Testis (tissue), 3 donors: ENCODE data around the gene C2orf42. TPM values are rescaled to one million over a fixed set of nuclear protein-coding genes. Genes with fewer than 3 reads are reported as not detected.

Experiments
- DNase-seq: peaks from one replicate; pipeline ENCODE4 v3.0.0-alpha.2; 2019
- H3K27ac ChIP-seq, 2 donors: fragments of 200-600 bp; sonication (generic); one replicate each; pipeline ENCODE4 v1.5.1; 2019
- H3K27me3 ChIP-seq: fragments of 200-600 bp; sonication (generic); one replicate; pipeline ENCODE4 v1.5.1; 2019
- H3K36me3 ChIP-seq: fragments of 200-600 bp; sonication (generic); one replicate; pipeline ENCODE4 v1.5.1; 2017; ENCODE audit warnings: low read depth; ENCODE audit errors: missing control alignments
- H3K4me1 ChIP-seq: fragments of 200-600 bp; sonication (generic); one replicate; pipeline ENCODE4 v1.5.1; 2019
- H3K4me3 ChIP-seq, 2 donors: fragments of 200-600 bp; sonication (generic); one replicate each; pipeline ENCODE4 v1.5.1; 2017 to 2019
- H3K9me3 ChIP-seq: fragments of 200-600 bp; sonication (generic); one replicate; pipeline ENCODE4 v1.5.1; 2017
- POLR2A ChIP-seq: fragments of 450-650 bp; IDR thresholded peaks from one replicate; pipeline ENCODE4 v1.6.1; 2017; ENCODE audit warnings: antibody characterized with exemption, mild to moderate bottlenecking, moderate library complexity
- WGBS, 2 donors: methylation state at CpG; one replicate each; pipeline ENCODE4 v1.1.5; 2018; 5-methylcytosine and 5-hydroxymethylcytosine counted together
- intact Hi-C: fragments of 100-400 bp; cut with DNase I; formaldehyde crosslinking; loops from one replicate; pipeline ENCODE4 v1.15.1; 2023; ENCODE audit warnings: low total_unique reads
- polyA plus RNA-seq: library from polyadenylated mRNA; stranded (reverse); fragments of 350-450 nt; fragmentation: Illumina TruSeq; extraction: RNeasy Lipid Tissue Mini Kit (QIAGEN cat#74804); gene quantifications from one replicate; pipeline ENCODE4 v1.2.3, GENCODE V29; 2014; ENCODE audit warnings: low read depth, low replicate concordance; ENCODE audit not compliant: insufficient read depth
- total RNA-seq, 2 donors: library from RNA; depleted of rRNA; stranded (reverse); fragments of >200 nt; gene quantifications; one replicate each; pipeline ENCODE4 v1.2.3, GENCODE V29; 2016
- TF ChIP-seq, protein P1 (sequence below), 3 experiments: fragments of 450-650 bp in 2 of 3; fragments of 200-600 bp in 1 of 3; sonication (generic) in 1 of 3; IDR thresholded peaks; one replicate each; pipeline ENCODE4 v1.5.1; 2016 to 2019; ENCODE audit warnings: antibody characterized with exemption in 3 of 3, mild to moderate bottlenecking in 2 of 3, moderate library complexity in 1 of 3

C2orf42 gene
- total and polyA plus RNA-seq, 3 donors from 2014 or later = 61.6 to 175 (median 94.4) TPM

DNA sequence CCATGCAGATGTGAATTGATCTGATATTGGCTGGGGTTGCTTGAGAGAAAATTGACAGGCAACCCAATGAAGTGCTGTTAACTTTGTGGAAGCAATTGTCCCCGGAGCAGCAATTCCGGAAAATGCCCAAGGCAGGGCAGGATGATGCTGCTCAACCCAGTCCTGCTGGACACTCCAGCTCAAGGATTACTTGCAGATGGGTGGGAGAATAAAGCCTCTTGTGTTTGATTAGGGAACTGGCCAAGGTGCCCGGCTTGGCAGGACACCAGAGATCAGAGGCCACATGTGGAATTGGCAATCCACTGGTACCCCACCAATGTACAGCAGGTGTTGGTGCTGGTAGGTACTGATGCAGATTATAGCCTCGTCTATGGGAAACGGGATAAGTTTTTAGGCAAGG lies 12.3 kb upstream of the C2orf42 start:
- intact Hi-C loops = no loop called here
- H3K4me1 ChIP-seq = no peaks in the 10 kb centered on the region
- TF ChIP-seq, protein P1, sequence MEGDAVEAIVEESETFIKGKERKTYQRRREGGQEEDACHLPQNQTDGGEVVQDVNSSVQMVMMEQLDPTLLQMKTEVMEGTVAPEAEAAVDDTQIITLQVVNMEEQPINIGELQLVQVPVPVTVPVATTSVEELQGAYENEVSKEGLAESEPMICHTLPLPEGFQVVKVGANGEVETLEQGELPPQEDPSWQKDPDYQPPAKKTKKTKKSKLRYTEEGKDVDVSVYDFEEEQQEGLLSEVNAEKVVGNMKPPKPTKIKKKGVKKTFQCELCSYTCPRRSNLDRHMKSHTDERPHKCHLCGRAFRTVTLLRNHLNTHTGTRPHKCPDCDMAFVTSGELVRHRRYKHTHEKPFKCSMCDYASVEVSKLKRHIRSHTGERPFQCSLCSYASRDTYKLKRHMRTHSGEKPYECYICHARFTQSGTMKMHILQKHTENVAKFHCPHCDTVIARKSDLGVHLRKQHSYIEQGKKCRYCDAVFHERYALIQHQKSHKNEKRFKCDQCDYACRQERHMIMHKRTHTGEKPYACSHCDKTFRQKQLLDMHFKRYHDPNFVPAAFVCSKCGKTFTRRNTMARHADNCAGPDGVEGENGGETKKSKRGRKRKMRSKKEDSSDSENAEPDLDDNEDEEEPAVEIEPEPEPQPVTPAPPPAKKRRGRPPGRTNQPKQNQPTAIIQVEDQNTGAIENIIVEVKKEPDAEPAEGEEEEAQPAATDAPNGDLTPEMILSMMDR (IDR thresholded peaks at IDR 0.05) = no peak
- no peak for DNase-seq
- 73 to 82% methylated on average over 5 of the region's 5 CpGs for WGBS, 2 donors
- H3K9me3 ChIP-seq = no peaks in the 10 kb centered on the region
- no peak overlapping the region for H3K4me3 ChIP-seq
- H3K27me3 ChIP-seq = no peaks in the 10 kb centered on the region
- no peak overlapping the region for H3K27ac ChIP-seq
- H3K36me3 ChIP-seq = no peaks in the 10 kb centered on the region

DNA sequence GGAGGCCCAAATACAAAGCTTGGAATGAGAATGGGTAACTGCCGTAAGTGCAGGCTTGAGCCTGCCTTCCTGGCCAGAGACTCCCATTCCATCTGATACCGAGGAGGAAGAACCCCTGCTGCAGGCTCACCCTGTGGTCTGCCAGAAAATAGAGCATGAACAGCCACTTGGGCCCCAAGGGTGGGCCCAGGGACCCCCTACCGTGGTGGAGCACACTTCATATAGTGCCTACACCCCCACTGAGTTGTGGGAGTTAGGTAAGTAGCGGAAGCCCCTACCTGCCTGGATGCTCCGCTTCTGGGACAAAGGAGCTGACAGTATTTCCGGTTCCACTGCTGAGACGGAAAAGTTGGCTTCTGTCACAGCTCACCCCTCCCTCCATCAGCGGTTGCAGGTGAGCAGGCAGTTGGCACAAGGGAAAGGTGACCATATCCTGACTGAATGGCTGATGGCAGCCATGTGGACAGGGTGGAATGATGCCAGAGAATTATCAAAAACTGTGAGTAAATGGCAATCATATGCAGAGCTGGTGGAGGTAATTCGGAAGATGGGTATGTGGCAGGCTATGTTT lies 11.5 kb upstream of the C2orf42 start:
- Histone ChIP-seq H3K27me3 (no peaks in the 10 kb centered on the region), H3K9me3 (no peaks in the 10 kb centered on the region), H3K4me3 (no peak overlapping the region), H3K36me3 (no peaks in the 10 kb centered on the region), H3K27ac (no peak overlapping the region), H3K4me1 (no peaks in the 10 kb centered on the region)
- intact Hi-C loops = no loop called here
- 87 to 90% methylated on average over 8 to 9 of the region's 9 CpGs for WGBS, 2 donors
- no peak for DNase-seq
- TF ChIP-seq, protein P1 (IDR thresholded peaks at IDR 0.05) = no peak

DNA sequence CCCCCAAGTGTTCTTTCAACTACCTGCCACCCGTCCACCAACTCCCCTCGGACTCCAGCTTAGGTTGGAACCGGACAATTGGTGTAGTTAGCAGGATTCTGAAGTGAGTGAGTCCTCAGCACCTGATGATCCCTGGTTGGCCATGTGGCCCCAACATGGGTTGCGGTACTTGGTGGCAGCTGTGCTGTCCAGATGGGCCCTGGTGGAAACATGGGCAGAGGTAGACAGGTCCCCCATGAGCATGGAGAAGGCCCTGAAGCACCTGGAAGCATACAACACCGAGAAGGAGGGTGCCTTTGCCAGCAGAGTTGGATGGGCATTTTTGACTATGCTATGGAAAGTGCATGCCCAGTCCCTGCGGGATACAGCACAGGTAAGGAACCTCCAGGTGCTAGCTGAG lies 11.0 kb upstream of the C2orf42 start:
- no peaks in the 10 kb centered on the region for H3K36me3 ChIP-seq
- no peak for DNase-seq
- H3K4me1 ChIP-seq = no peaks in the 10 kb centered on the region
- intact Hi-C loops = no loop called here
- TF ChIP-seq, protein P1 (IDR thresholded peaks at IDR 0.05) = no peak
- TF ChIP-seq POLR2A = no peak
- 97 to 98% methylated on average over 5 to 6 of the region's 6 CpGs for WGBS, 2 donors
- no peaks in the 10 kb centered on the region for H3K27me3 ChIP-seq
- no peak overlapping the region for H3K27ac ChIP-seq
- no peaks in the 10 kb centered on the region for H3K9me3 ChIP-seq
- no peak overlapping the region for H3K4me3 ChIP-seq

DNA sequence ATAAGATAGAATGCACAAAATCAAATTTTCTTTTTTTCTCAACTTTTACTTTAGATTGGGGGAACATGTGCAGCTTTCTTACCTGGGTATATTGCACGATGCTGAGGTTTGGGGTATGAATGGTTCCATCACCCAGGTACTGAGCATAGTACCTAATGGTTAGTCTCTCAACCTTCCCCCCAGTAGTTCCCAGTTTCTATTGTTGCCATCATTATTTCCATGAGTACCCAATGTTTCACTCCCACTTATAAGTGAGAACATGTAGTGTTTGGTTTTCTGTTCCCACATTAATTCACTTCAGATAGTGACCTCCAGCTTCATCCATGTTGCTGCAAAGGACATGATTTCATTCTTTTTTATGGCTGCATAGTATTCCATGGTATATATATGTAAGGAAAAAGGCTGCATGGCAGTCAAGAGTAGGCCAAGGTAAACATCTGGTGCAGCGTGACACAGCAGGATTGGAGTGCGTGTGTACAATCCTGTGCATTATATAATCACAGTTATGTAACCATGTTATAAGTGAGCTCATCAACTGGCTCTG lies 10.5 kb upstream of the C2orf42 start:
- WGBS, 2 donors = 88 to 98% methylated on average over 3 of the region's 3 CpGs
- no peak overlapping the region for H3K27ac ChIP-seq
- H3K27me3 ChIP-seq = no peaks in the 10 kb centered on the region
- no peaks in the 10 kb centered on the region for H3K9me3 ChIP-seq
- H3K36me3 ChIP-seq = no peaks in the 10 kb centered on the region
- H3K4me1 ChIP-seq = no peaks in the 10 kb centered on the region
- H3K4me3 ChIP-seq = no peak overlapping the region
- TF ChIP-seq, protein P1 (IDR thresholded peaks at IDR 0.05) = no peak
- TF ChIP-seq POLR2A = no peak
- intact Hi-C loops = no loop called here
- DNase-seq = no peak

DNA sequence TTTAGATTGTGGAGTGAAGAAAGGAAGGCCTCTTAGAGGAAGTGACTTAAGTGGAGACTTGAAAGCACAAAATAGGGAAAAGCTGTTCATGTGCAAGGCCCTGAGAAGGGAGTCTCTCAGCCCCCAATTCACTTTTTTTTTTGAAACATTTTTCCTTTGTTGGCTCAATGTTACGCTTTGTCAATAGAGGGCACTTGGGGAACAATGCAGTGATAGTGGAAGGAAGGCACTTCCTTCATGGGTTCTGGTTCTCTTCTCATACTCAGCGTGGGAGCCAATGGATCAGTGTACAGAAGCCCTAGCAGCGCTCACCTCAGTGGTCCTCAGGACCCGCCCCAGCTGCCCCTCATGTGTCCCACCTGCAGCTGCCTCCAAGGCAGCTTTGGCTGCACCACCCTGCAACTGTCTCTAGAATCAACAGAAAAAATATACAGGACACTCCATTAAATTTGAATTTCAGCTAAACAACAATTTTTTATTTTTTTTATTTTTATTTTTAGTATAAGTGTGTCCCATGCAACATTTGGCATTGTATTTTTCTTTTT lies 8.6 kb upstream of the C2orf42 start:
- intact Hi-C loops = no loop called here
- H3K36me3 ChIP-seq = no peaks in the 10 kb centered on the region
- H3K9me3 ChIP-seq = no peaks in the 10 kb centered on the region
- no peak for TF ChIP-seq POLR2A
- TF ChIP-seq, protein P1 (IDR thresholded peaks at IDR 0.05) = no peak
- WGBS, 2 donors = 81% methylated on average over 4 of the region's 4 CpGs
- H3K27ac ChIP-seq = no peak overlapping the region
- H3K4me3 ChIP-seq = no peak overlapping the region
- no peaks in the 10 kb centered on the region for H3K4me1 ChIP-seq
- no peak for DNase-seq
- no peaks in the 10 kb centered on the region for H3K27me3 ChIP-seq
